ENCODE data around the gene IFTAP. TPM values are rescaled to one million over a fixed set of nuclear protein-coding genes. Genes with fewer than 3 reads are reported as not detected.

Gene IFTAP
- total RNA-seq, 1 experiment from 2014 or later = 15.5 TPM

DNA sequence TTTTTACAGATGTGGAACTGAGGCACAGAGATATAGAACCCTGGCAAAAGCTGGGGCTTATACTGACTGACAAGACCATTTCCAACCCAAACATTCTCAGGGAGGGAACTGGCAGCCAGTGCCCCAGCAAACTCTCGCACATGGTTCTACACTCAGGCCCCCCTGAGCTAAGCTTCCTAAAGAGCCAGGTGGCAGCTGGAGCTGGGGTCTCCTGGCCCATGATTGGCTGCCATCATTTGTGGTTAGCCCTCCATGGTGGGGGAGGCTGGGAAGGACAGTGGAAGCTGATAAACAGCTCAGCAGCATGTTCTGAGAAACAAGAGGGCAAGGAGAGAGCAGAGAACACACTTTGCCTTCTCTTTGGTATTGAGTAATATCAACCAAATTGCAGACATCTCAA lies 26.6 kb upstream of the IFTAP start, which contains the start of gene RAG1:
TSS of gene RAG1 (plus strand) at position 314 of the 400 bp plus-strand sequence. CDS start 5,298 bp downstream, outside the sequence.
- CTCF ChIA-PET = no interaction called here
- intact Hi-C loops (cut with micrococcal nuclease; ENCODE audit: unreplicated experiment) = no loop called here
- no peaks in the 10 kb centered on the region for H3K36me3 Mint-ChIP-seq (ENCODE audit: insufficient read depth, unreplicated experiment)
- TF ChIP-seq, protein P1, sequence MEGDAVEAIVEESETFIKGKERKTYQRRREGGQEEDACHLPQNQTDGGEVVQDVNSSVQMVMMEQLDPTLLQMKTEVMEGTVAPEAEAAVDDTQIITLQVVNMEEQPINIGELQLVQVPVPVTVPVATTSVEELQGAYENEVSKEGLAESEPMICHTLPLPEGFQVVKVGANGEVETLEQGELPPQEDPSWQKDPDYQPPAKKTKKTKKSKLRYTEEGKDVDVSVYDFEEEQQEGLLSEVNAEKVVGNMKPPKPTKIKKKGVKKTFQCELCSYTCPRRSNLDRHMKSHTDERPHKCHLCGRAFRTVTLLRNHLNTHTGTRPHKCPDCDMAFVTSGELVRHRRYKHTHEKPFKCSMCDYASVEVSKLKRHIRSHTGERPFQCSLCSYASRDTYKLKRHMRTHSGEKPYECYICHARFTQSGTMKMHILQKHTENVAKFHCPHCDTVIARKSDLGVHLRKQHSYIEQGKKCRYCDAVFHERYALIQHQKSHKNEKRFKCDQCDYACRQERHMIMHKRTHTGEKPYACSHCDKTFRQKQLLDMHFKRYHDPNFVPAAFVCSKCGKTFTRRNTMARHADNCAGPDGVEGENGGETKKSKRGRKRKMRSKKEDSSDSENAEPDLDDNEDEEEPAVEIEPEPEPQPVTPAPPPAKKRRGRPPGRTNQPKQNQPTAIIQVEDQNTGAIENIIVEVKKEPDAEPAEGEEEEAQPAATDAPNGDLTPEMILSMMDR (IDR thresholded peaks at IDR 0.05; ENCODE audit: unreplicated experiment) = no peak
- H3K4me3 Mint-ChIP-seq (ENCODE audit: low read depth, unreplicated experiment) = no peak within 1 kb of the TSS
- no TSS peak for BruUV-seq (replicated peaks)
- peaks cover 5% of the 10 kb centered on the region for H3K4me1 Mint-ChIP-seq (ENCODE audit: low read depth, unreplicated experiment)
- H3K27me3 Mint-ChIP-seq (ENCODE audit: unreplicated experiment) = peaks cover 59% of the 10 kb centered on the region
- no peak for DNase-seq
- no peaks in the 10 kb centered on the region for H3K9me3 Mint-ChIP-seq (ENCODE audit: low read depth, unreplicated experiment)
- H3K27ac Mint-ChIP-seq (ENCODE audit: unreplicated experiment) = no peak within 1 kb of the TSS

- Mint-ChIP-seq H3K27me3 (ENCODE audit: unreplicated experiment) (peaks cover 65% of the 10 kb centered on the region), H3K4me3 (ENCODE audit: low read depth, unreplicated experiment) (no peak overlapping the region), H3K27ac (ENCODE audit: unreplicated experiment) (no peak overlapping the region), H3K9me3 (ENCODE audit: low read depth, unreplicated experiment) (no peaks in the 10 kb centered on the region), H3K4me1 (ENCODE audit: low read depth, unreplicated experiment) (peaks cover 5% of the 10 kb centered on the region), H3K36me3 (ENCODE audit: insufficient read depth, unreplicated experiment) (no peaks in the 10 kb centered on the region)
- CTCF ChIA-PET = no interaction called here
- no peak for DNase-seq
- TF ChIP-seq, protein P1 (IDR thresholded peaks at IDR 0.05; ENCODE audit: unreplicated experiment) = no peak
- BruUV-seq (replicated peaks) = no TSS peak
- intact Hi-C loops (cut with micrococcal nuclease; ENCODE audit: unreplicated experiment) = no loop called here
Measured at GRCh38 chr11:36569095-36569494, 25.2 kb upstream of the IFTAP start.

DNA sequence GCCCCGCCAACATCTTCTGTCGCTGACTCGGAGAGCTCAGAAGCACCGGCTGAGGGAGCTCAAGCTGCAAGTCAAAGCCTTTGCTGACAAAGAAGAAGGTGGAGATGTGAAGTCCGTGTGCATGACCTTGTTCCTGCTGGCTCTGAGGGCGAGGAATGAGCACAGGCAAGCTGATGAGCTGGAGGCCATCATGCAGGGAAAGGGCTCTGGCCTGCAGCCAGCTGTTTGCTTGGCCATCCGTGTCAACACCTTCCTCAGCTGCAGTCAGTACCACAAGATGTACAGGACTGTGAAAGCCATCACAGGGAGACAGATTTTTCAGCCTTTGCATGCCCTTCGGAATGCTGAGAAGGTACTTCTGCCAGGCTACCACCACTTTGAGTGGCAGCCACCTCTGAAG lies 19.8 kb upstream of the IFTAP start:
- TF ChIP-seq, protein P1 (IDR thresholded peaks at IDR 0.05; ENCODE audit: unreplicated experiment) = no peak
- no peaks in the 10 kb centered on the region for H3K36me3 Mint-ChIP-seq (ENCODE audit: insufficient read depth, unreplicated experiment)
- intact Hi-C loops (cut with micrococcal nuclease; ENCODE audit: unreplicated experiment) = no loop called here
- no TSS peak for BruUV-seq (replicated peaks)
- peaks cover 54% of the 10 kb centered on the region for H3K27me3 Mint-ChIP-seq (ENCODE audit: unreplicated experiment)
- no peak for DNase-seq
- no peaks in the 10 kb centered on the region for H3K4me1 Mint-ChIP-seq (ENCODE audit: low read depth, unreplicated experiment)
- CTCF ChIA-PET = no interaction called here
- no peak overlapping the region for H3K4me3 Mint-ChIP-seq (ENCODE audit: low read depth, unreplicated experiment)
- H3K27ac Mint-ChIP-seq (ENCODE audit: unreplicated experiment) = no peak overlapping the region
- peaks cover 3% of the 10 kb centered on the region for H3K9me3 Mint-ChIP-seq (ENCODE audit: low read depth, unreplicated experiment)

DNA sequence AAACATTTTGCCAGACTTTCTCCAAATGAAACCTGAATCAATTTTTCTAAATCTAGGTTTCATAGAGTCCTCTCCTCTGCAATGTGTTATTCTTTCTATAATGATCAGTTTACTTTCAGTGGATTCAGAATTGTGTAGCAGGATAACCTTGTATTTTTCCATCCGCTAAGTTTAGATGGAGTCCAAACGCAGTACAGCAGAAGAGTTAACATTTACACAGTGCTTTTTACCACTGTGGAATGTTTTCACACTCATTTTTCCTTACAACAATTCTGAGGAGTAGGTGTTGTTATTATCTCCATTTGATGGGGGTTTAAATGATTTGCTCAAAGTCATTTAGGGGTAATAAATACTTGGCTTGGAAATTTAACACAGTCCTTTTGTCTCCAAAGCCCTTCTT lies 16.9 kb upstream of the IFTAP start:
- H3K27me3 Mint-ChIP-seq (ENCODE audit: unreplicated experiment) = peaks cover 34% of the 10 kb centered on the region
- no peak overlapping the region for H3K27ac Mint-ChIP-seq (ENCODE audit: unreplicated experiment)
- no peaks in the 10 kb centered on the region for H3K36me3 Mint-ChIP-seq (ENCODE audit: insufficient read depth, unreplicated experiment)
- no peak for DNase-seq
- H3K9me3 Mint-ChIP-seq (ENCODE audit: low read depth, unreplicated experiment) = peaks cover 7% of the 10 kb centered on the region
- intact Hi-C loops (cut with micrococcal nuclease; ENCODE audit: unreplicated experiment) = no loop called here
- CTCF ChIA-PET = interaction anchor here (0.6 kb wide), 1 partner anchor 1766 kb away, joined by 4 read pairs; no protein-coding TSS in a partner anchor
- BruUV-seq (replicated peaks) = no TSS peak
- TF ChIP-seq, protein P1 (IDR thresholded peaks at IDR 0.05; ENCODE audit: unreplicated experiment) = no peak
- no peaks in the 10 kb centered on the region for H3K4me1 Mint-ChIP-seq (ENCODE audit: low read depth, unreplicated experiment)
- H3K4me3 Mint-ChIP-seq (ENCODE audit: low read depth, unreplicated experiment) = no peak overlapping the region

All from Calu3 (cell line).